PC-3 (cell line): ENCODE data around the gene SLC2A4RG. TPM values are rescaled to one million over a fixed set of nuclear protein-coding genes. Genes with fewer than 3 reads are reported as not detected.
"Not testable (repeated sequence)": the region's sequence is repeated elsewhere in the genome, so short reads cannot be mapped to it uniquely, and the experiment has no call there.

ENCODE experiments used
- ATAC-seq: fragments of 200-7000 bp; cut with Tn5 transposase; 2 replicates; pipeline ENCODE4 v1.9.1; 2020; ENCODE audit warnings: mild to moderate bottlenecking, moderate library complexity
- BruUV-seq: library from RNA; stranded (reverse); fragments of 400-500 nt; replicated peaks from 2 replicates; lab custom pipeline; 2021; lab: Mats Ljungman, UMichigan
- CTCF ChIA-PET: fragments of 300-600 bp; sonication (Branson Sonifier 250); formaldehyde crosslinking; loops from one replicate; lab custom pipeline; 2022; ENCODE audit warnings: antibody characterized with exemption; lab: Charles Lee
- POLR2A ChIA-PET: fragments of 300-600 bp; sonication (Branson Sonifier 250); formaldehyde crosslinking; loops from one replicate; lab custom pipeline; 2022; ENCODE audit warnings: antibody characterized with exemption; ENCODE audit not compliant: unreplicated experiment; lab: Charles Lee
- DNase-seq: peaks from one replicate; pipeline ENCODE4 v3.0.0-alpha.2; 2015
- H2AFZ ChIP-seq: fragments of 300-600 bp; sonication (generic); 2 replicates; pipeline ENCODE4 v1.6.0; 2016; ENCODE audit warnings: antibody characterized with exemption, low read length
- H3F3A ChIP-seq: fragments of 300-600 bp; sonication (generic); one replicate; pipeline ENCODE4 v1.6.0; 2017; ENCODE audit warnings: antibody characterized with exemption, low read length, control low read depth, mild to moderate bottlenecking; ENCODE audit not compliant: unreplicated experiment
- H3K27ac ChIP-seq: fragments of 300-600 bp; sonication (generic); 2 replicates; pipeline ENCODE4 v1.5.1; 2016; ENCODE audit warnings: mild to moderate bottlenecking, low read length
- H3K27me3 ChIP-seq: fragments of 300-600 bp; sonication (generic); 2 replicates; pipeline ENCODE4 v1.6.1; 2016; ENCODE audit warnings: low read length, mixed read lengths
- H3K36me3 ChIP-seq: fragments of 300-600 bp; sonication (generic); 2 replicates; pipeline ENCODE4 v1.6.1; 2016; ENCODE audit warnings: low read depth, mixed run types, low read length, mixed read lengths
- H3K4me1 ChIP-seq: fragments of 300-600 bp; sonication (generic); 2 replicates; pipeline ENCODE4 v1.5.1; 2016; ENCODE audit warnings: low read length; ENCODE audit not compliant: insufficient read depth
- H3K4me2 ChIP-seq: fragments of 300-600 bp; sonication (generic); 2 replicates; pipeline ENCODE4 v1.6.0; 2016; ENCODE audit warnings: low read length
- H3K4me3 ChIP-seq: fragments of 300-600 bp; sonication (generic); 2 replicates; pipeline ENCODE4 v1.5.1; 2016; ENCODE audit warnings: mild to moderate bottlenecking, low read length, mixed read lengths
- H3K79me2 ChIP-seq: fragments of 300-600 bp; sonication (generic); 2 replicates; pipeline ENCODE4 v1.6.1; 2017; ENCODE audit warnings: low read length, mixed read lengths
- H3K9ac ChIP-seq: fragments of 300-600 bp; sonication (generic); 2 replicates; pipeline ENCODE4 v1.6.0; 2016; ENCODE audit warnings: mild to moderate bottlenecking, low read length
- H3K9me2 ChIP-seq: fragments of 300-600 bp; sonication (generic); replicated peaks from 2 replicates; pipeline ENCODE4 v1.6.1; 2016; ENCODE audit warnings: mixed run types, low read length, mixed read lengths
- H3K9me3 ChIP-seq: fragments of 300-600 bp; sonication (generic); 2 replicates; pipeline ENCODE4 v1.6.1; 2016; ENCODE audit warnings: low read length, mixed read lengths
- H4K20me1 ChIP-seq: fragments of 300-600 bp; sonication (generic); 2 replicates; pipeline ENCODE4 v1.6.1; 2016; ENCODE audit warnings: low read length, mixed read lengths
- CTCF ChIP-seq: fragments of 300-600 bp; sonication (generic); conservative IDR thresholded peaks from 2 replicates; pipeline ENCODE4 v1.5.1; 2017; ENCODE audit warnings: antibody characterized with exemption, low read depth, mild to moderate bottlenecking, low read length
- EZH2 ChIP-seq: fragments of 300-600 bp; sonication (generic); IDR thresholded peaks from one replicate; pipeline ENCODE4 v1.6.1; 2017; ENCODE audit warnings: antibody characterized with exemption, mild to moderate bottlenecking, low read length; ENCODE audit not compliant: unreplicated experiment
- EZH2phosphoT487 ChIP-seq: fragments of 300-600 bp; sonication (generic); IDR thresholded peaks from 2 replicates; pipeline ENCODE4 v1.6.1; 2018; ENCODE audit warnings: mild to moderate bottlenecking, antibody characterized with exemption, low read length, borderline replicate concordance
- intact Hi-C: fragments of 100-400 bp; cut with micrococcal nuclease; formaldehyde crosslinking; loops from 2 replicates; pipeline ENCODE4 v1.9.0; 2023
- total RNA-seq: library from RNA; depleted of rRNA; stranded (reverse); fragments of >200 nt; gene quantifications from 2 replicates; pipeline ENCODE4 v1.2.3, GENCODE V29; 2014

SLC2A4RG gene
- total RNA-seq, 1 experiment from 2014 or later = 116 TPM

- Histone ChIP-seq H4K20me1 (no peaks in the 10 kb centered on the region), H3K27me3 (no peaks in the 10 kb centered on the region), H3F3A (no peaks in the 10 kb centered on the region), H3K27ac (no peak overlapping the region), H3K9me2 (no peaks in the 10 kb centered on the region), H3K4me2 (no peak overlapping the region), H3K9me3 (no peaks in the 10 kb centered on the region), H3K79me2 (peaks cover 95% of the 10 kb centered on the region), H3K9ac (no peak overlapping the region), H2AFZ (no peak overlapping the region), H3K4me1 (peaks cover 9% of the 10 kb centered on the region), H3K4me3 (no peak overlapping the region), H3K36me3 (peaks cover 58% of the 10 kb centered on the region)
- intact Hi-C loops = no loop called here
- ATAC-seq (no peak), DNase-seq (no peak)
- TF ChIP-seq EZH2 = no peak
- no peak for TF ChIP-seq CTCF
- TF ChIP-seq EZH2phosphoT487 = no peak
- ChIA-PET CTCF (no interaction called here), POLR2A (no interaction called here)
- BruUV-seq = no TSS peak
Observed at GRCh38 chr20:63712191-63712590, 27.4 kb upstream of the SLC2A4RG start.

- no peaks in the 10 kb centered on the region for H3K4me1 ChIP-seq
- no peak overlapping the region for H3K4me3 ChIP-seq
- intact Hi-C loops = no loop called here
- no peaks in the 10 kb centered on the region for H4K20me1 ChIP-seq
- no TSS peak for BruUV-seq
- ATAC-seq (no peak), DNase-seq (no peak)
- H3K9me2 ChIP-seq = no peaks in the 10 kb centered on the region
- no peaks in the 10 kb centered on the region for H3F3A ChIP-seq
- no peak overlapping the region for H3K27ac ChIP-seq
- H3K4me2 ChIP-seq = no peak overlapping the region
- TF ChIP-seq CTCF (no peak), EZH2 (no peak), EZH2phosphoT487 (no peak)
- peaks cover 73% of the 10 kb centered on the region for H3K36me3 ChIP-seq
- no peaks in the 10 kb centered on the region for H3K27me3 ChIP-seq
- H3K9ac ChIP-seq = no peak overlapping the region
- no peaks in the 10 kb centered on the region for H3K9me3 ChIP-seq
- H2AFZ ChIP-seq = no peak overlapping the region
- CTCF ChIA-PET = no interaction called here
- POLR2A ChIA-PET = no interaction called here
- H3K79me2 ChIP-seq = peaks cover 94% of the 10 kb centered on the region
Observed at GRCh38 chr20:63714858-63715257, 24.7 kb upstream of the SLC2A4RG start.

- Histone ChIP-seq H3K9me3 (no peaks in the 10 kb centered on the region), H2AFZ (no peak overlapping the region), H3K4me3 (no peak overlapping the region), H3K4me1 (no peaks in the 10 kb centered on the region), H3K27me3 (no peaks in the 10 kb centered on the region), H3K4me2 (no peak overlapping the region), H3K36me3 (peaks cover 48% of the 10 kb centered on the region), H3K9me2 (no peaks in the 10 kb centered on the region), H4K20me1 (no peaks in the 10 kb centered on the region), H3F3A (no peaks in the 10 kb centered on the region), H3K9ac (no peak overlapping the region), H3K27ac (no peak overlapping the region), H3K79me2 (peaks cover 69% of the 10 kb centered on the region)
- TF ChIP-seq EZH2 (no peak), EZH2phosphoT487 (no peak), CTCF (no peak)
- CTCF ChIA-PET = no interaction called here
- POLR2A ChIA-PET = interaction anchor here (0.7 kb wide), 1 partner anchor 60 kb away, joined by 6 read pairs; no protein-coding TSS in a partner anchor
- intact Hi-C loops = no loop called here
- DNase-seq (no peak), ATAC-seq (no peak)
- BruUV-seq = no TSS peak
Observed at GRCh38 chr20:63718996-63719395, 20.6 kb upstream of the SLC2A4RG start.

GRCh38 chr20:63722967-63723622, 16.5 kb upstream of the SLC2A4RG start:
- Histone ChIP-seq H3K36me3 (peaks cover 33% of the 10 kb centered on the region), H3K79me2 (peaks cover 63% of the 10 kb centered on the region)
- H3K4me2 ChIP-seq, BruUV-seq, POLR2A ChIA-PET, H3K9ac ChIP-seq, H3K9me3 ChIP-seq, H3K27me3 ChIP-seq, H3K9me2 ChIP-seq, DNase-seq, intact Hi-C loops, H3F3A ChIP-seq, H4K20me1 ChIP-seq, ATAC-seq, H3K4me3 ChIP-seq, H2AFZ ChIP-seq, H3K27ac ChIP-seq, H3K4me1 ChIP-seq, CTCF ChIA-PET: not testable (repeated sequence)
